ENCODE data around the gene CCL1. TPM values are rescaled to one million over a fixed set of nuclear protein-coding genes. Genes with fewer than 3 reads are reported as not detected.

The CCL1 gene
- total and polyA plus RNA-seq, 2 of the 4 experiments (the other 2 are of a cell fraction) = not detected

DNA sequence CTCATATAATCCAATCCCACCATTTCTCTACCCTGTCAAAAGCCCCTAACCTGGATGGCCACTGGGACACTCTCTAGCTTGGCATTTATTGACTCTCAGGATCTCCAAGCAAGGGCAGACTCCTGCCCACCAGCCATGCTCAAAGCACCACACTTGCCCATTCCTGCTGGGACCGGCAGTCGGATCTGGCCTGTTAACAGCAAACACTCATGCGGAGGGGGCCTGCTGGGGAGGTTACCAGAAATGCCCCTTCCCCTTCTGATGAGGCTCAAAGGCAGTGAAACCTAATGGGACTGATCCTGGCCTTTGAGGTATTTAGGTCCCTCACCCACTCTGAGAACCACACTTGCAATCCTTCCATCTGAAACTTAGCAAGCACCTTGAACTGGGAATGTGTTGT is 6.5 kb upstream of the CCL1 start:
- intact Hi-C loops (cut with micrococcal nuclease) (no loop called here), dilution Hi-C loops (cut with HindIII; ENCODE audit: low sequenced_read_pairs, unreplicated experiment) (no loop called here), in situ Hi-C loops (cut with MboI; ENCODE audit: low sequenced_read_pairs) (loop anchor here (10.0 kb wide), 1 partner anchor 595 kb away; no protein-coding TSS in a partner anchor)
- Histone ChIP-seq H4K20me1 (ENCODE audit: insufficient read depth, low read length) (no peaks in the 10 kb centered on the region), H3K18ac (ENCODE audit: low read depth, low read length) (no peak overlapping the region), H3K9me1 (ENCODE audit: insufficient read depth, low read length) (no peaks in the 10 kb centered on the region), H3K9ac (ENCODE audit: low read depth, low read length) (no peak overlapping the region), H3K4me2 (ENCODE audit: low read depth, low read length) (no peak overlapping the region), H3K36me3 (ENCODE audit: control insufficient read depth, insufficient read depth, low read length) (no peaks in the 10 kb centered on the region), H3K14ac (replicated peaks; ENCODE audit: low read depth, low read length) (no peak overlapping the region), H4K5ac (ENCODE audit: low read depth, low read length) (no peak overlapping the region), H2AK5ac (ENCODE audit: low read depth, low read length) (no peak overlapping the region), H4K8ac (ENCODE audit: low read depth in 2 of 2, low read length in 2 of 2) (no peak overlapping the region), H3K4me1 (ENCODE audit: control insufficient read depth, insufficient read depth, low read length) (no peaks in the 10 kb centered on the region), H4K91ac (ENCODE audit: insufficient read depth, low read depth, low read length) (no peak overlapping the region), H3K4me3 (ENCODE audit: insufficient read depth, low read depth, low read length) (no peak overlapping the region), H3K79me1 (ENCODE audit: low read depth in 1 of 2, low read length in 2 of 2) (no peaks in the 10 kb centered on the region), H2BK5ac (ENCODE audit: low read depth, low read length, poor library complexity, severe bottlenecking) (no peak overlapping the region), H3K27me3 (ENCODE audit: control insufficient read depth, insufficient read depth, low read length) (peaks cover 22% of the 10 kb centered on the region), H2BK20ac (ENCODE audit: low read depth, low read length) (no peak overlapping the region), H3K4ac (ENCODE audit: low read depth, low read length) (no peak overlapping the region), H2AK9ac (replicated peaks; ENCODE audit: low read depth, low read length, poor library complexity) (no peak overlapping the region), H3K27ac (ENCODE audit: insufficient read depth, low read length) (no peak overlapping the region), H3K23ac (ENCODE audit: low read depth, low read length) (no peak overlapping the region), H3K56ac (ENCODE audit: extremely low read depth, insufficient read depth, low read length) (no peak overlapping the region), H2BK15ac (ENCODE audit: low read depth, low read length) (no peak overlapping the region), H2AFZ (replicated peaks; ENCODE audit: low read length, poor library complexity) (no peak overlapping the region), H2BK120ac (ENCODE audit: low read depth, low read length) (no peak overlapping the region), H3K9me3 (ENCODE audit: control insufficient read depth, insufficient read depth, low read length) (no peaks in the 10 kb centered on the region)
- no CpG with 5 or more reads among the region's 3 CpGs for WGBS, 2 experiments (ENCODE audit: extremely low coverage in 2 of 2, insufficient read length in 1 of 2)
- ChIA-PET CTCF (interaction anchor here (0.9 to 1.0 kb wide), 2 partner anchors 8 to 169 kb away, joined by 5 to 7 read pairs; no protein-coding TSS in a partner anchor), POLR2A (ENCODE audit: unreplicated experiment) (no interaction called here)
- no TSS peak for BruUV-seq (replicated peaks)
- no peak for TF ChIP-seq RFX5 (IDR thresholded peaks at IDR 0.05; ENCODE audit: low read depth, low read length)
- TF ChIP-seq, protein P1, sequence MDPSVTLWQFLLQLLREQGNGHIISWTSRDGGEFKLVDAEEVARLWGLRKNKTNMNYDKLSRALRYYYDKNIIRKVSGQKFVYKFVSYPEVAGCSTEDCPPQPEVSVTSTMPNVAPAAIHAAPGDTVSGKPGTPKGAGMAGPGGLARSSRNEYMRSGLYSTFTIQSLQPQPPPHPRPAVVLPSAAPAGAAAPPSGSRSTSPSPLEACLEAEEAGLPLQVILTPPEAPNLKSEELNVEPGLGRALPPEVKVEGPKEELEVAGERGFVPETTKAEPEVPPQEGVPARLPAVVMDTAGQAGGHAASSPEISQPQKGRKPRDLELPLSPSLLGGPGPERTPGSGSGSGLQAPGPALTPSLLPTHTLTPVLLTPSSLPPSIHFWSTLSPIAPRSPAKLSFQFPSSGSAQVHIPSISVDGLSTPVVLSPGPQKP (IDR thresholded peaks at IDR 0.05; ENCODE audit: borderline replicate concordance, low read depth, low read length) = no peak
- DNase-seq (no peak), ATAC-seq (ENCODE audit: low read depth) (no peak)

Measured in IMR-90 (cell line).